Amniotic stem cell (primary cell): Measurements from ENCODE around the gene OAS2.

ENCODE experiments used
- DNase-seq: peaks from one replicate; lab custom pipeline; 2025; lab: John Stamatoyannopoulos, UW

OAS2 gene

GRCh38 chr12:113057565-113058485 is 79.5 kb downstream of the OAS2 start:
- DNase-seq: no peak

DNA sequence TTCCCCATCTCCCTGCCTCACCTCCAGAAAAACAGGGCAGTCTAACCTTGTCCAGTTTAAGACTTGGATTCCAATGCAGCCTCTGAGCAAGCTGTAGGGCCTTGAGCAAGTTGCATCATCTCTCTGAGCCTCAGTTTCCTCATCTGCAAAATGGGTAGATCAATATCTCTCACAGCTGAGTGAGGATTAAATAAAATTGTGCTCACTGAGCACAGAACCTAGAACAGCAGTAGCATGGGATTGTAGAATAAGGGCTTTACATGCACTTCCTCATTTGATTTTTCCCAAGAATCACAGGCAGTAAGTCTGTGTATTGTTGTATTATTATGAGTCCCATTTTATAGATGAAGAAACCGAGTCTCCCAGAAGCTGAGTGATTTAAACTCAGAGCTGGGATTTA is 80.2 kb downstream of the OAS2 start:
- no peak for DNase-seq

GRCh38 chr12:113059071-113059595 is 80.8 kb downstream of the OAS2 start:
- no peak for DNase-seq

- no peak for DNase-seq
These were observed 82.1 kb downstream of the OAS2 start for GRCh38 chr12:113060336-113060960.

GRCh38 chr12:113061061-113061694 is 82.9 kb downstream of the OAS2 start:
- no peak for DNase-seq
